Mesenchymal stem cell (in vitro differentiated cells and primary cell): ENCODE results near the gene KIAA0513.

Experiments used
- DNase-seq: peaks from one replicate; pipeline ENCODE4 v3.0.0-alpha.2; 2013
- H2AFZ ChIP-seq: one replicate; pipeline ENCODE4 v1.6.1; 2013; ENCODE audit warnings: low read depth, mild to moderate bottlenecking, control low read depth, inconsistent platforms, low read length, moderate library complexity
- H2AK5ac ChIP-seq: 2 replicates; pipeline ENCODE4 v1.6.1; 2013; ENCODE audit warnings: low read length, moderate library complexity, mild to moderate bottlenecking, inconsistent platforms; ENCODE audit not compliant: severe bottlenecking
- H2BK120ac ChIP-seq: one replicate; pipeline ENCODE4 v1.6.1; 2013; ENCODE audit warnings: low read depth, mild to moderate bottlenecking, inconsistent platforms, low read length, moderate library complexity
- H2BK12ac ChIP-seq, 2 experiments: one replicate each; pipeline ENCODE4 v1.6.1; 2013; ENCODE audit warnings: inconsistent platforms in 2 of 2, low read length in 2 of 2, mild to moderate bottlenecking in 2 of 2, moderate library complexity in 2 of 2, control low read depth in 1 of 2
- H2BK15ac ChIP-seq: one replicate; pipeline ENCODE4 v1.6.1; 2013; ENCODE audit warnings: mild to moderate bottlenecking, low read depth, inconsistent platforms; ENCODE audit not compliant: poor library complexity, severe bottlenecking
- H2BK5ac ChIP-seq: 2 replicates; pipeline ENCODE4 v1.6.1; 2013; ENCODE audit warnings: low read depth, mild to moderate bottlenecking, low read length, control low read depth, inconsistent platforms; ENCODE audit not compliant: poor library complexity, severe bottlenecking
- H3K14ac ChIP-seq, 2 experiments: one replicate each; pipeline ENCODE4 v1.6.1; 2013; ENCODE audit warnings: inconsistent platforms in 2 of 2, low read length in 2 of 2, control low read depth in 1 of 2, mild to moderate bottlenecking in 1 of 2, moderate library complexity in 1 of 2
- H3K18ac ChIP-seq, 2 experiments: one replicate each; pipeline ENCODE4 v1.6.1; 2013; ENCODE audit warnings: inconsistent platforms in 2 of 2, low read length in 2 of 2, control low read depth in 1 of 2, low read depth in 1 of 2, mild to moderate bottlenecking in 1 of 2
- H3K23ac ChIP-seq, 2 experiments: one replicate each; pipeline ENCODE4 v1.6.1; 2013; ENCODE audit warnings: inconsistent platforms in 2 of 2, low read length in 2 of 2, mild to moderate bottlenecking in 2 of 2, moderate library complexity in 2 of 2, control low read depth in 1 of 2
- H3K27ac ChIP-seq: 2 replicates; pipeline ENCODE4 v1.5.1; 2013; ENCODE audit warnings: mild to moderate bottlenecking, moderate library complexity, low read length, control low read depth, inconsistent platforms; ENCODE audit not compliant: poor library complexity, severe bottlenecking
- H3K27me3 ChIP-seq, 2 experiments: 2 replicates each; pipeline versions ENCODE4 v1.6.1 to v1.7.0; 2013; ENCODE audit warnings: low read length in 2 of 2, mild to moderate bottlenecking in 2 of 2, moderate library complexity in 2 of 2, control low read depth in 1 of 2, inconsistent platforms in 1 of 2; ENCODE audit not compliant: control insufficient read depth in 1 of 2, insufficient read depth in 1 of 2
- H3K36me3 ChIP-seq, 2 experiments: 2 replicates each; pipeline versions ENCODE4 v1.6.1 to v1.7.0; 2013; ENCODE audit warnings: low read length in 2 of 2, control low read depth in 1 of 2, inconsistent platforms in 1 of 2, low read depth in 1 of 2, mild to moderate bottlenecking in 1 of 2; ENCODE audit not compliant: insufficient read depth in 2 of 2, control insufficient read depth in 1 of 2
- H3K4ac ChIP-seq, 2 experiments: one replicate each; pipeline ENCODE4 v1.6.1; 2013; ENCODE audit warnings: inconsistent platforms in 2 of 2, low read length in 2 of 2, mild to moderate bottlenecking in 2 of 2, moderate library complexity in 2 of 2, control low read depth in 1 of 2, low read depth in 1 of 2
- H3K4me1 ChIP-seq: 2 replicates; pipeline ENCODE4 v1.6.1; 2013; ENCODE audit warnings: low read depth, low read length, control low read depth; ENCODE audit not compliant: control insufficient read depth, insufficient read depth
- H3K4me2 ChIP-seq: 2 replicates; pipeline ENCODE4 v1.6.1; 2013; ENCODE audit warnings: low read length, mild to moderate bottlenecking, inconsistent platforms; ENCODE audit not compliant: poor library complexity, severe bottlenecking
- H3K4me3 ChIP-seq, 2 experiments: 2 replicates each; pipeline versions ENCODE4 v1.5.1 to v1.7.0; 2013; ENCODE audit warnings: low read length in 2 of 2, mild to moderate bottlenecking in 2 of 2, control low read depth in 1 of 2, low read depth in 1 of 2; ENCODE audit not compliant: insufficient read depth in 1 of 2
- H3K79me1 ChIP-seq: replicated peaks from 2 replicates; pipeline ENCODE4 v1.6.1; 2013; ENCODE audit warnings: mild to moderate bottlenecking, control low read depth, low read length, inconsistent platforms; ENCODE audit not compliant: poor library complexity, severe bottlenecking
- H3K9ac ChIP-seq: 2 replicates; pipeline ENCODE4 v1.7.0; 2013; ENCODE audit warnings: mild to moderate bottlenecking, low read length, moderate library complexity
- H3K9me3 ChIP-seq: 2 replicates; pipeline ENCODE4 v1.7.0; 2013; ENCODE audit warnings: mild to moderate bottlenecking, low read length; ENCODE audit not compliant: control insufficient read depth
- H4K8ac ChIP-seq: one replicate; pipeline ENCODE4 v1.6.1; 2013; ENCODE audit warnings: inconsistent platforms, mild to moderate bottlenecking, low read length, moderate library complexity
- H4K91ac ChIP-seq: one replicate; pipeline ENCODE4 v1.6.1; 2013; ENCODE audit warnings: mild to moderate bottlenecking, low read length, inconsistent platforms
- WGBS: methylation state at CpG from one replicate; pipeline ENCODE4 v1.1.7; 2013; ENCODE audit warnings: mixed read lengths; 5-methylcytosine and 5-hydroxymethylcytosine counted together

The KIAA0513 gene

DNA sequence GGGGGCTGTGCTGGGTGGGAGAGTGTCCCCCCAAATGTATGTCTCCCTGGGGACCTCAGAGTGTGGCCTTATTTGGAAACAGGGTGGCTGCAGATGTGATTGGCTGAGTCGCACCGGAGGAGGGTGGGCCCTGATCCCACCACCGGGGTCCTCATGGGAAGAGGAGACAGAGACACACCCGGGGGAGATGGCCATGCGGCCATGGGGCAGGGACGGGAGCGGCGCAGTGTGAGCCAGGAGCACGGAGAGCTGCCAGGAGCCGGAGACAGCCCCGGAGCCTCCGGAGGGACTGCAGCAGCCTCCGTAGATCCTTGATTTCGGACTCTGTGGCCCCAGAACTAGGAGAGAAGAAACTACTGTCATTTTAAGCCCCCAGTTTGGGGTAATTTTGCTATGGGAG lies 86.3 kb downstream of the KIAA0513 start:
- no peaks in the 10 kb centered on the region for H3K9me3 ChIP-seq
- no peaks in the 10 kb centered on the region for H3K36me3 ChIP-seq
- no peak overlapping the region for H3K4ac ChIP-seq
- H4K91ac ChIP-seq, result peak overlapping the region; percentile 27
- peak overlapping the region; percentile 49 for H2BK15ac ChIP-seq
- peaks cover 0 to 19% of the 10 kb centered on the region in 2 experiments for H3K27me3 ChIP-seq
- H3K4me2 ChIP-seq, result no peak overlapping the region
- peak overlapping the region in 1 of 2 experiments; percentile 7 for H2BK12ac ChIP-seq
- H3K4me3 ChIP-seq, result no peak overlapping the region
- H3K23ac ChIP-seq, result no peak overlapping the region
- no peak overlapping the region for H3K27ac ChIP-seq
- H3K79me1 ChIP-seq, result no peaks in the 10 kb centered on the region
- 78% methylated on average over 13 of the region's 14 CpGs for whole genome bisulfite sequencing
- no peak overlapping the region for H2BK120ac ChIP-seq
- H3K18ac ChIP-seq, result no peak overlapping the region
- H2AK5ac ChIP-seq, result peak overlapping the region; percentile 60
- H2BK5ac ChIP-seq, result no peak overlapping the region
- no peak overlapping the region for H4K8ac ChIP-seq
- H2AFZ ChIP-seq, result no peak overlapping the region
- no peak for DNase-seq
- no peak overlapping the region for H3K14ac ChIP-seq
- no peak overlapping the region for H3K9ac ChIP-seq
- peaks cover 9% of the 10 kb centered on the region for H3K4me1 ChIP-seq

DNA sequence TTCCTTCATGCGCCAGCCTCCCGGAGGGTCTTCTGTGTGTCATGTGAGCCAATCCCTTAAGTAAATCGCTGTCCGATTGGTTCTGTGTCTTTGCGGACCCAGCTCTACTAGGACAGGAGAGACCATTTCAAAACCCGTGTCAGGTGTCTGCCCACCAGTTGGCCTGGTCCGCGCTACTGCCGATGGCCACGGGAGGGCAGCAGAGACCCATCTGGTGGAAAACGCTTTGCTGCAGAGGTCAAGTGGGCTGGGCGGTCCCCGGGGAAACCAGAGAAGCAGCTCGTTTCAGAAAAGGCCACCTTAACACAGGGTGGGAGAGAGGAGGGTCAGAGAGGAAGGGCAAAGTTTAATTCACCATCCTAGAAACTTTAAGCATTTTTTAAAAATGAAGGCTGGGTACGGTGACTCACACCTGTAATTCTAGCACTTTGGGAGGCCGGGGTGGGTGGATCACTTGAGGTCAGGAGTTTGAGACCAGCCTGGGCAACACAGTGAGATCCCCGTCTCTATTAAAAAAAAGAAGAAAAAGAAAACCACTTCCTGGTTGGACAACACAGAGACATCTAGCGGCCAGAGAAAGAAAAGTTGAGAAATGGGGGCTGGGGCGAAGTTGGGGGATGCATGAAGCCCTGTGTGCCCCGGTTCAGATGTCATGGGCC lies 87.4 kb downstream of the KIAA0513 start:
- no peak overlapping the region for H3K18ac ChIP-seq
- H3K4ac ChIP-seq, result no peak overlapping the region
- H2BK5ac ChIP-seq, result no peak overlapping the region
- no peak overlapping the region for H2BK120ac ChIP-seq
- no peak overlapping the region for H2BK15ac ChIP-seq
- peak overlapping the region in 1 of 2 experiments; percentile 58 for H3K4me3 ChIP-seq
- H3K4me1 ChIP-seq, result peaks cover 9% of the 10 kb centered on the region
- no peak overlapping the region for H2AK5ac ChIP-seq
- H2AFZ ChIP-seq, result no peak overlapping the region
- no peaks in the 10 kb centered on the region for H3K79me1 ChIP-seq
- DNase-seq, result peak; percentile 85
- no peak overlapping the region for H2BK12ac ChIP-seq
- H3K14ac ChIP-seq, result no peak overlapping the region
- peak overlapping the region; percentile 85 for H3K9ac ChIP-seq
- H4K91ac ChIP-seq, result no peak overlapping the region
- no peak overlapping the region for H3K27ac ChIP-seq
- no peaks in the 10 kb centered on the region for H3K36me3 ChIP-seq
- H3K27me3 ChIP-seq, result peaks cover 0 to 16% of the 10 kb centered on the region in 2 experiments
- H3K9me3 ChIP-seq, result no peaks in the 10 kb centered on the region
- no peak overlapping the region for H3K23ac ChIP-seq
- H3K4me2 ChIP-seq, result no peak overlapping the region
- H4K8ac ChIP-seq, result no peak overlapping the region
- WGBS, result 14% methylated on average over 13 of the region's 20 CpGs

DNA sequence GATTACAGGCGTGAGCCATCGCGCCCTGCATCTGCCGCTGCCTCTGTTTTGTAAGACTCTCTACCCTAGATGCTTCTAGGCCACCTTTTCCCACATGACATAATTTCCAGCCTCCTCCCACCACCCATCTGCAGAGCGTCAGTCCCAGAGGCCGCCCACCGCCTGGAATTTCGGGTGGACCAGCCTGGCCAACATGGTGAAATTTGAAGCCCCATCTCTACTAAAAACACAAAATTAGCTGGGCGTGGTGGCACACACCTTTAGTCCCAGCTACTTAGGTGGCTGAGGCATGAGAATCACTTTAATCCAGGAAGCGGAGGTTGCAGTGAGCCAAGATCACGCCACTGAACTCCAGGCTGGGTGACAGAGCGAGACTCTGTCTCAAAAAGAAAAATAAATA lies 89.8 kb downstream of the KIAA0513 start:
- Histone ChIP-seq H2BK15ac (no peak overlapping the region), H2AFZ (no peak overlapping the region), H3K27me3 (peaks cover 0 to 11% of the 10 kb centered on the region in 2 experiments), H3K4me3 (no peak overlapping the region), H4K8ac (no peak overlapping the region), H3K27ac (no peak overlapping the region), H2BK5ac (no peak overlapping the region), H3K9me3 (no peaks in the 10 kb centered on the region), H3K23ac (no peak overlapping the region), H2BK12ac (peak overlapping the region in 1 of 2 experiments; percentile 39), H3K18ac (peak overlapping the region in 1 of 2 experiments; percentile 50), H2BK120ac (no peak overlapping the region), H3K36me3 (no peaks in the 10 kb centered on the region), H3K9ac (no peak overlapping the region), H3K4me2 (no peak overlapping the region), H3K4ac (no peak overlapping the region), H4K91ac (no peak overlapping the region), H3K4me1 (peaks cover 5% of the 10 kb centered on the region), H3K79me1 (no peaks in the 10 kb centered on the region), H3K14ac (no peak overlapping the region), H2AK5ac (peak overlapping the region; percentile 62)
- DNase-seq, result no peak
- 95% methylated on average over 12 of the region's 12 CpGs for whole genome bisulfite sequencing

DNA sequence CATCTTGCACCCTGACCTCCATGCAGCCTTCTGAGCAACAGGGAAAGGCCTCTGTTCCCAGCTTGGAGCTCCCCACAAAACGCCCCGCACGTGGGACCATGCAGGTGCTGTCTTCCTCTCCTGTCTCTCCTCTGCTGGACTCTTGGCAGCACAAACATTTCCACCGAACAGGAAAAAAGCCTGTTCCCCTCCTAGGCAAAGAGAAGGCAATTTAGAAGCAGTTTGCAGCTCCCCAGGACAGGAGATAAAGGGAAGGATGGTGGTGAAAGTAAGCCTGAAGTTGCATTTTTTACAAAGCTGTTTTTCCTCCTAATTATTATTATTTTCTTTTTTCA lies 92.4 kb downstream of the KIAA0513 start:
- H2AFZ ChIP-seq, result no peak overlapping the region
- no peak overlapping the region for H3K27ac ChIP-seq
- no peak overlapping the region for H2BK15ac ChIP-seq
- H3K9ac ChIP-seq, result no peak overlapping the region
- no peaks in the 10 kb centered on the region for H3K79me1 ChIP-seq
- WGBS, result 95% methylated on average over 4 of the region's 4 CpGs
- peaks cover 15% of the 10 kb centered on the region for H3K4me1 ChIP-seq
- peak overlapping the region in 1 of 2 experiments; percentile 32 for H3K23ac ChIP-seq
- H3K14ac ChIP-seq, result no peak overlapping the region
- H2BK12ac ChIP-seq, result peak overlapping the region in 1 of 2 experiments; percentile 7
- no peaks in the 10 kb centered on the region for H3K9me3 ChIP-seq
- no peak overlapping the region for H2BK5ac ChIP-seq
- no peaks in the 10 kb centered on the region for H3K36me3 ChIP-seq
- DNase-seq, result no peak
- no peak overlapping the region for H4K8ac ChIP-seq
- no peak overlapping the region for H2BK120ac ChIP-seq
- H3K4ac ChIP-seq, result peak overlapping the region in 1 of 2 experiments; percentile 56
- no peak overlapping the region for H4K91ac ChIP-seq
- H3K27me3 ChIP-seq, result no peaks in the 10 kb centered on the region
- no peak overlapping the region for H2AK5ac ChIP-seq
- no peak overlapping the region for H3K4me3 ChIP-seq
- no peak overlapping the region for H3K18ac ChIP-seq
- no peak overlapping the region for H3K4me2 ChIP-seq
